Fibroblast of peridontal ligament (primary cell): Measurements from ENCODE around the gene KLF13.

Experiments
- DNase-seq: peaks from one replicate; pipeline ENCODE4 v3.0.0-alpha.2; 2010; ENCODE audit errors: extremely low read depth

Gene KLF13

GRCh38 chr15:31316135-31316795, 10.4 kb upstream of the KLF13 start:
- DNase-seq, result no peak

GRCh38 chr15:31317017-31317416, 9.6 kb upstream of the KLF13 start:
- DNase-seq, result no peak

GRCh38 chr15:31317421-31318327, 9.0 kb upstream of the KLF13 start:
- DNase-seq, result peak; percentile 30

GRCh38 chr15:31318429-31318828, 8.2 kb upstream of the KLF13 start:
- DNase-seq, result no peak

GRCh38 chr15:31320022-31320421, 6.6 kb upstream of the KLF13 start:
- no peak for DNase-seq

- DNase-seq, result no peak
Measured at GRCh38 chr15:31321418-31321817, 5.2 kb upstream of the KLF13 start.

GRCh38 chr15:31322504-31322903, 4.1 kb upstream of the KLF13 start:
- DNase-seq, result no peak

GRCh38 chr15:31323627-31324026, 3.0 kb upstream of the KLF13 start:
- no peak for DNase-seq

- DNase-seq, result no peak
Measured at GRCh38 chr15:31324186-31324585, 2.4 kb upstream of the KLF13 start.

GRCh38 chr15:31324806-31325594, 1.6 kb upstream of the KLF13 start:
- no peak for DNase-seq

- no peak for DNase-seq
Measured at GRCh38 chr15:31325595-31326155, 960 bp upstream of the KLF13 start.

GRCh38 chr15:31326875-31327668, 437 bp downstream of the KLF13 start:
- DNase-seq, result peak; percentile 42

GRCh38 chr15:31327669-31328427, 1.2 kb downstream of the KLF13 start:
- DNase-seq, result no peak

- DNase-seq, result peak; percentile 35
Measured at GRCh38 chr15:31328428-31328968, 1.9 kb downstream of the KLF13 start.

- no peak for DNase-seq
Measured at GRCh38 chr15:31328969-31329639, 2.5 kb downstream of the KLF13 start.

- no peak for DNase-seq
Measured at GRCh38 chr15:31329640-31330010, 3.0 kb downstream of the KLF13 start.

- DNase-seq, result no peak
Measured at GRCh38 chr15:31330111-31330785, 3.6 kb downstream of the KLF13 start.

GRCh38 chr15:31330836-31331235, 4.2 kb downstream of the KLF13 start:
- no peak for DNase-seq

GRCh38 chr15:31331389-31331788, 4.8 kb downstream of the KLF13 start:
- no peak for DNase-seq
